HG03469 (cell line): ENCODE data around the gene PRKCE.

Experiments used
- ATAC-seq: cut with Tn5 transposase; IDR thresholded peaks from one replicate; pipeline ENCODE4 v1.9.1; 2021; ENCODE audit warnings: mild to moderate bottlenecking, moderate library complexity, moderate number of reproducible peaks; ENCODE audit not compliant: unreplicated experiment

The PRKCE gene

GRCh38 chr2:46051085-46051484, 399.6 kb downstream of the PRKCE start:
- ATAC-seq = no peak

GRCh38 chr2:46053564-46053963, 402.1 kb downstream of the PRKCE start:
- ATAC-seq = no peak

- no peak for ATAC-seq
These were observed 405.1 kb downstream of the PRKCE start for GRCh38 chr2:46056541-46056940.

GRCh38 chr2:46058140-46058539, 406.7 kb downstream of the PRKCE start:
- ATAC-seq = no peak

GRCh38 chr2:46062637-46063412, 411.4 kb downstream of the PRKCE start:
- no peak for ATAC-seq

- no peak for ATAC-seq
These were observed 412.9 kb downstream of the PRKCE start for GRCh38 chr2:46064396-46064795.

GRCh38 chr2:46065152-46065551, 413.7 kb downstream of the PRKCE start:
- ATAC-seq = no peak

- ATAC-seq = no peak
These were observed 414.6 kb downstream of the PRKCE start for GRCh38 chr2:46066116-46066515.

GRCh38 chr2:46066601-46067000, 415.1 kb downstream of the PRKCE start:
- ATAC-seq = no peak

GRCh38 chr2:46067062-46067461, 415.6 kb downstream of the PRKCE start:
- no peak for ATAC-seq

GRCh38 chr2:46067501-46068305, 416.2 kb downstream of the PRKCE start:
- no peak for ATAC-seq

GRCh38 chr2:46068636-46069035, 417.2 kb downstream of the PRKCE start:
- ATAC-seq = no peak

GRCh38 chr2:46071074-46071473, 419.6 kb downstream of the PRKCE start:
- ATAC-seq = no peak

- ATAC-seq = no peak
These were observed 420.8 kb downstream of the PRKCE start for GRCh38 chr2:46072101-46072820.

- ATAC-seq = no peak
These were observed 422.1 kb downstream of the PRKCE start for GRCh38 chr2:46073540-46074046.

GRCh38 chr2:46074501-46074900, 423.0 kb downstream of the PRKCE start:
- no peak for ATAC-seq

GRCh38 chr2:46075848-46076247, 424.4 kb downstream of the PRKCE start:
- no peak for ATAC-seq

GRCh38 chr2:46076251-46076650, 424.8 kb downstream of the PRKCE start:
- ATAC-seq = no peak

- no peak for ATAC-seq
These were observed 425.4 kb downstream of the PRKCE start for GRCh38 chr2:46076875-46077274.

GRCh38 chr2:46077522-46078107, 426.1 kb downstream of the PRKCE start:
- no peak for ATAC-seq

- ATAC-seq = no peak
These were observed 428.6 kb downstream of the PRKCE start for GRCh38 chr2:46079985-46080560.
